HEK293 (cell line): ENCODE measurements around the gene LAMB4.

Experiments used
- CTCF ChIA-PET: fragments of 350-600 bp; formaldehyde crosslinking; extraction: SDS; loops from one replicate; lab custom pipeline; 2021; ENCODE audit warnings: antibody characterized with exemption; lab: Yijun Ruan, JAX
- POLR2A ChIA-PET: fragments of 300-600 bp; formaldehyde crosslinking; extraction: SDS; loops from one replicate; lab custom pipeline; 2020; ENCODE audit warnings: antibody characterized with exemption, inconsistent platforms; lab: Yijun Ruan, JAX
- H3K27ac ChIP-seq: fragments of 200-500 bp; sonication (Bioruptor generic); 2 replicates; pipeline ENCODE4 v1.5.1; 2014; ENCODE audit warnings: low read depth, low read length, control low read depth, inconsistent platforms; ENCODE audit errors: extremely low read depth
- H3K36me3 ChIP-seq, 2 experiments: fragments of 200-500 bp in 1 of 2; sonication (Bioruptor generic) in 1 of 2; 1 replicate in 1 of 2; 2 replicates in 1 of 2; pipeline ENCODE4 v1.5.1; 2014 to 2017; ENCODE audit warnings: inconsistent platforms in 2 of 2, low read length in 2 of 2; ENCODE audit not compliant: control insufficient read depth in 2 of 2, insufficient read depth in 1 of 2
- H3K4me1 ChIP-seq: fragments of 200-500 bp; sonication (Bioruptor generic); 2 replicates; pipeline ENCODE4 v1.5.1; 2014; ENCODE audit warnings: mild to moderate bottlenecking, low read length, inconsistent platforms; ENCODE audit not compliant: control insufficient read depth, insufficient read depth
- H3K4me3 ChIP-seq: 2 replicates; pipeline ENCODE4 v1.5.1; 2011; ENCODE audit warnings: low read depth, mild to moderate bottlenecking, control low read depth, low read length, moderate library complexity
- H3K9me3 ChIP-seq: fragments of 200-500 bp; sonication (Bioruptor generic); 2 replicates; pipeline ENCODE4 v1.5.1; 2014; ENCODE audit warnings: low read depth, low read length, inconsistent platforms; ENCODE audit not compliant: control insufficient read depth, insufficient read depth
- BCL11B ChIP-seq: fragments of 450-650 bp; formaldehyde crosslinking; IDR thresholded peaks from 2 replicates; pipeline ENCODE4 v1.5.1; 2016; ENCODE audit warnings: low read depth, missing biosample characterization, missing genetic modification characterization
- GLIS1 ChIP-seq: fragments of 450-650 bp; formaldehyde crosslinking; IDR thresholded peaks from 2 replicates; pipeline ENCODE4 v1.5.1; 2016; ENCODE audit warnings: missing biosample characterization, missing genetic modification characterization
- KLF8 ChIP-seq: fragments of 450-650 bp; formaldehyde crosslinking; IDR thresholded peaks from 2 replicates; pipeline ENCODE4 v1.5.1; 2016; ENCODE audit warnings: missing biosample characterization, missing genetic modification characterization
- MYNN ChIP-seq: fragments of 450-650 bp; formaldehyde crosslinking; IDR thresholded peaks from 2 replicates; pipeline ENCODE4 v1.5.1; 2016; ENCODE audit warnings: missing biosample characterization, missing genetic modification characterization, borderline replicate concordance
- ZNF138 ChIP-seq: fragments of 450-650 bp; formaldehyde crosslinking; IDR thresholded peaks from 2 replicates; pipeline ENCODE4 v1.5.1; 2016; ENCODE audit warnings: missing biosample characterization, missing genetic modification characterization, borderline replicate concordance
- ZNF169 ChIP-seq: fragments of 450-650 bp; formaldehyde crosslinking; IDR thresholded peaks from 2 replicates; pipeline ENCODE4 v1.5.1; 2016; ENCODE audit warnings: missing biosample characterization, missing genetic modification characterization
- ZNF223 ChIP-seq: fragments of 450-650 bp; formaldehyde crosslinking; IDR thresholded peaks from 2 replicates; pipeline ENCODE4 v1.5.1; 2016; ENCODE audit warnings: missing biosample characterization, missing genetic modification characterization
- ZNF404 ChIP-seq: fragments of 450-650 bp; formaldehyde crosslinking; IDR thresholded peaks from 2 replicates; pipeline ENCODE4 v1.5.1; 2017; ENCODE audit warnings: missing biosample characterization, missing genetic modification characterization
- ZNF660 ChIP-seq: fragments of 450-650 bp; IDR thresholded peaks from 2 replicates; pipeline ENCODE4 v1.5.1; 2018; ENCODE audit warnings: missing biosample characterization, mild to moderate bottlenecking, missing genetic modification characterization
- ZNF670 ChIP-seq: fragments of 450-650 bp; formaldehyde crosslinking; IDR thresholded peaks from 2 replicates; pipeline ENCODE4 v1.5.1; 2016; ENCODE audit warnings: missing biosample characterization, missing genetic modification characterization, low read depth
- ZNF843 ChIP-seq: fragments of 450-650 bp; formaldehyde crosslinking; IDR thresholded peaks from 2 replicates; pipeline ENCODE4 v1.5.1; 2016; ENCODE audit warnings: missing biosample characterization, missing genetic modification characterization
- TF ChIP-seq, protein P1 (sequence below): fragments of 450-650 bp; formaldehyde crosslinking; conservative IDR thresholded peaks from 2 replicates; pipeline ENCODE4 v1.5.1; 2016; ENCODE audit warnings: low read depth, missing biosample characterization, missing genetic modification characterization
- TF ChIP-seq, protein P2 (sequence below): fragments of 450-650 bp; formaldehyde crosslinking; IDR thresholded peaks from 2 replicates; pipeline ENCODE4 v1.5.1; 2016; ENCODE audit warnings: missing biosample characterization, missing genetic modification characterization, low read depth
- TF ChIP-seq, protein P3 (sequence below): fragments of 450-650 bp; formaldehyde crosslinking; IDR thresholded peaks from 2 replicates; pipeline ENCODE4; 2016; ENCODE audit warnings: missing biosample characterization, missing genetic modification characterization
- TF ChIP-seq, protein P4 (sequence below): fragments of 450-650 bp; formaldehyde crosslinking; IDR thresholded peaks from 2 replicates; pipeline ENCODE4 v1.5.1; 2016; ENCODE audit warnings: missing biosample characterization, missing genetic modification characterization
- TF ChIP-seq, protein P5 (sequence below): fragments of 450-650 bp; formaldehyde crosslinking; IDR thresholded peaks from 2 replicates; pipeline ENCODE4 v1.5.1; 2016; ENCODE audit warnings: missing biosample characterization, missing genetic modification characterization
- TF ChIP-seq, protein P6 (sequence below): fragments of 450-650 bp; formaldehyde crosslinking; IDR thresholded peaks from 2 replicates; pipeline ENCODE4 v1.5.1; 2016; ENCODE audit warnings: missing biosample characterization, missing genetic modification characterization

Gene LAMB4

DNA sequence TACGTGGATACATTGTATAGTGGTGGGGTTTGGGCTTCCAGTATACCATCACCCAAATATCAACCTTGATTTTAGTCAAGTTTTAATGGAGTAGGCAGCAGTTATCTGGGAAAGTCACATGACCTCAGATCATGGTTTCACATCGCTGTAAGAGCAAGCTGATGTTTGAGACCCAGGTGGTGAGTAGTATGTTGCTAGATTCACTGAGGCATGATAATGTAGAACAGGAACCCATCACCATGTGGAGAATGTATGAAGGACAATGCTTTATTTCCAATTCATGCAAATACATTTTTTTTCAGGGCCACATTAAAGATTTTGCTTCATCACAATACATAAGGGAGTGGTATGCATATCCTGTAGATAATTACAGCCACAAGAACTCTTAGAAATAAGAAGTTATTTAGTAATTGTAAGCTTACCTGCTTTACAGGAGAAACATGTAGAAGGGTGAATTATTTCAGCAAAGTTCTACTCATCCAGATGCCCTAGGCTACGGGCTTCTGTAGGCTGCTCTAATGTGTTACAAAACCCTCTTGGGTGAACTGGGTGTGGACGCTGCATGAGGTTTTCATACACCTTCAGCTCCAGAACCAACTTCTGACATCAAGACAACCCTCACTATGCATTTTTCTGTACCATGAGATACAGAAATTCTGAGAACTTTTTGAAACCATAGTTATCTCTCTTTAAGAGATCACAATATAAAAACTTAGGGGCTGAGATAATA is 27.6 kb upstream of the LAMB4 start:
- Histone ChIP-seq H3K27ac (no peak overlapping the region), H3K36me3 (no peaks in the 10 kb centered on the region), H3K4me3 (no peak overlapping the region), H3K4me1 (no peaks in the 10 kb centered on the region), H3K9me3 (no peaks in the 10 kb centered on the region)
- ChIA-PET POLR2A (no interaction called here), CTCF (interaction anchor here (0.6 to 2.3 kb wide), 3 partner anchors 12 to 1072 kb away, joined by 3 to 10 read pairs (median 9); no protein-coding TSS in a partner anchor)
- TF ChIP-seq ZNF169, result no peak
- no peak for TF ChIP-seq GLIS1

DNA sequence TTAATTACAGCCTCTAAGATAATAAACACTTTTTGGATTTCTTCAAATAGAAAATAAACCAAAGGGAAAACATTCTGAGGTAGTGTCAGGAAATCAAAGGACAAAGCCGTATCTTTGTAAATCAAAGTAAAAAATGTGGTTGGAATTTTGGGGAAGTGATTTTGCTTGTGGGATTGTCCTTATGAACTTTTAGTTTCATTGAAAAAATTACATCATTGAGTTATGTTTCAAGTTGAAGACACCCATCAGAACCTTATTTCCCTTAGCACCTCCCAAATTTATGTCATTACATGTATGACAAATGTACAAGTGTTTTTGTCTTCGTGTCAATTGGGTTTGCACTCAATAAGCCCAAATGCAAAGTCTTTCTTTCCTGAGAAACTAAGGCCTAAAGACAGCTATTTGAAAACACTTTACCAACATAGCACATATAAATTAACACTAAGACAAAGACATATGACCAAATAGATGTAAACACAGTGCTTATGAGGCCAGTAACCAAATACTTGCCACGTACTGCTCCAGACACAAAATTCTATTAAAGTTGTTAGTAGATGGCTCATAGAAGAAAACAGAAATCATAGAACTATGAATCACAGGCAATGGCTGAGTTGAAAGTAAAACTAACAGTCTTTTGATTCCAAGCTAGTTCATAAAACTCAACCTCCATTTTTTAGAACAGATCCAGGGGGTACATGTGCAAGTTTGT is 26.9 kb upstream of the LAMB4 start:
- no peaks in the 10 kb centered on the region for H3K9me3 ChIP-seq
- no peak for TF ChIP-seq ZNF404 (tag by site-specific recombination)
- no peak for TF ChIP-seq ZNF670 (tag by site-specific recombination)
- no peak for TF ChIP-seq KLF8
- TF ChIP-seq ZNF660 (tag by site-specific recombination), result no peak
- TF ChIP-seq, protein P1, sequence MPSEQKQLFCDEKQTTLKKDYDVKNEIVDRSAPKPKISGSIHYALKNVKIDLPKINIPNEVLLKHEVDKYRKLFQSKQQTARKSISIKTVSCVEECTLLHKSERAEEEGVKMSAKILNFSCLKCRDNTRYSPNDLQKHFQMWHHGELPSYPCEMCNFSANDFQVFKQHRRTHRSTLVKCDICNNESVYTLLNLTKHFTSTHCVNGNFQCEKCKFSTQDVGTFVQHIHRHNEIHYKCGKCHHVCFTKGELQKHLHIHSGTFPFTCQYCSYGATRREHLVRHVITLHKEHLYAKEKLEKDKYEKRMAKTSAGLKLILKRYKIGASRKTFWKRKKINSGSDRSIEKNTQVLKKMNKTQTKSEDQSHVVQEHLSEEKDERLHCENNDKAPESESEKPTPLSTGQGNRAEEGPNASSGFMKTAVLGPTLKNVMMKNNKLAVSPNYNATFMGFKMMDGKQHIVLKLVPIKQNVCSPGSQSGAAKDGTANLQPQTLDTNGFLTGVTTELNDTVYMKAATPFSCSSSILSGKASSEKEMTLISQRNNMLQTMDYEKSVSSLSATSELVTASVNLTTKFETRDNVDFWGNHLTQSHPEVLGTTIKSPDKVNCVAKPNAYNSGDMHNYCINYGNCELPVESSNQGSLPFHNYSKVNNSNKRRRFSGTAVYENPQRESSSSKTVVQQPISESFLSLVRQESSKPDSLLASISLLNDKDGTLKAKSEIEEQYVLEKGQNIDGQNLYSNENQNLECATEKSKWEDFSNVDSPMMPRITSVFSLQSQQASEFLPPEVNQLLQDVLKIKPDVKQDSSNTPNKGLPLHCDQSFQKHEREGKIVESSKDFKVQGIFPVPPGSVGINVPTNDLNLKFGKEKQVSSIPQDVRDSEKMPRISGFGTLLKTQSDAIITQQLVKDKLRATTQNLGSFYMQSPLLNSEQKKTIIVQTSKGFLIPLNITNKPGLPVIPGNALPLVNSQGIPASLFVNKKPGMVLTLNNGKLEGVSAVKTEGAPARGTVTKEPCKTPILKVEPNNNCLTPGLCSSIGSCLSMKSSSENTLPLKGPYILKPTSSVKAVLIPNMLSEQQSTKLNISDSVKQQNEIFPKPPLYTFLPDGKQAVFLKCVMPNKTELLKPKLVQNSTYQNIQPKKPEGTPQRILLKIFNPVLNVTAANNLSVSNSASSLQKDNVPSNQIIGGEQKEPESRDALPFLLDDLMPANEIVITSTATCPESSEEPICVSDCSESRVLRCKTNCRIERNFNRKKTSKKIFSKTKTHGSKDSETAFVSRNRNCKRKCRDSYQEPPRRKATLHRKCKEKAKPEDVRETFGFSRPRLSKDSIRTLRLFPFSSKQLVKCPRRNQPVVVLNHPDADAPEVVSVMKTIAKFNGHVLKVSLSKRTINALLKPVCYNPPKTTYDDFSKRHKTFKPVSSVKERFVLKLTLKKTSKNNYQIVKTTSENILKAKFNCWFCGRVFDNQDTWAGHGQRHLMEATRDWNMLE (tag by site-specific recombination), result no peak
- TF ChIP-seq, protein P2, sequence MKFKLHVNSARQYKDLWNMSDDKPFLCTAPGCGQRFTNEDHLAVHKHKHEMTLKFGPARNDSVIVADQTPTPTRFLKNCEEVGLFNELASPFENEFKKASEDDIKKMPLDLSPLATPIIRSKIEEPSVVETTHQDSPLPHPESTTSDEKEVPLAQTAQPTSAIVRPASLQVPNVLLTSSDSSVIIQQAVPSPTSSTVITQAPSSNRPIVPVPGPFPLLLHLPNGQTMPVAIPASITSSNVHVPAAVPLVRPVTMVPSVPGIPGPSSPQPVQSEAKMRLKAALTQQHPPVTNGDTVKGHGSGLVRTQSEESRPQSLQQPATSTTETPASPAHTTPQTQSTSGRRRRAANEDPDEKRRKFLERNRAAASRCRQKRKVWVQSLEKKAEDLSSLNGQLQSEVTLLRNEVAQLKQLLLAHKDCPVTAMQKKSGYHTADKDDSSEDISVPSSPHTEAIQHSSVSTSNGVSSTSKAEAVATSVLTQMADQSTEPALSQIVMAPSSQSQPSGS, result no peak
- TF ChIP-seq, protein P3, sequence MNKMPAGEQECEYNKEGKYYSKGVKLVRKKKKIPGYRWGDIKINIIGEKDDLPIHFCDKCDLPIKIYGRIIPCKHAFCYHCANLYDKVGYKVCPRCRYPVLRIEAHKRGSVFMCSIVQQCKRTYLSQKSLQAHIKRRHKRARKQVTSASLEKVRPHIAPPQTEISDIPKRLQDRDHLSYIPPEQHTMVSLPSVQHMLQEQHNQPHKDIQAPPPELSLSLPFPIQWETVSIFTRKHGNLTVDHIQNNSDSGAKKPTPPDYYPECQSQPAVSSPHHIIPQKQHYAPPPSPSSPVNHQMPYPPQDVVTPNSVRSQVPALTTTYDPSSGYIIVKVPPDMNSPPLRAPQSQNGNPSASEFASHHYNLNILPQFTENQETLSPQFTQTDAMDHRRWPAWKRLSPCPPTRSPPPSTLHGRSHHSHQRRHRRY, result no peak
- TF ChIP-seq, protein P4, sequence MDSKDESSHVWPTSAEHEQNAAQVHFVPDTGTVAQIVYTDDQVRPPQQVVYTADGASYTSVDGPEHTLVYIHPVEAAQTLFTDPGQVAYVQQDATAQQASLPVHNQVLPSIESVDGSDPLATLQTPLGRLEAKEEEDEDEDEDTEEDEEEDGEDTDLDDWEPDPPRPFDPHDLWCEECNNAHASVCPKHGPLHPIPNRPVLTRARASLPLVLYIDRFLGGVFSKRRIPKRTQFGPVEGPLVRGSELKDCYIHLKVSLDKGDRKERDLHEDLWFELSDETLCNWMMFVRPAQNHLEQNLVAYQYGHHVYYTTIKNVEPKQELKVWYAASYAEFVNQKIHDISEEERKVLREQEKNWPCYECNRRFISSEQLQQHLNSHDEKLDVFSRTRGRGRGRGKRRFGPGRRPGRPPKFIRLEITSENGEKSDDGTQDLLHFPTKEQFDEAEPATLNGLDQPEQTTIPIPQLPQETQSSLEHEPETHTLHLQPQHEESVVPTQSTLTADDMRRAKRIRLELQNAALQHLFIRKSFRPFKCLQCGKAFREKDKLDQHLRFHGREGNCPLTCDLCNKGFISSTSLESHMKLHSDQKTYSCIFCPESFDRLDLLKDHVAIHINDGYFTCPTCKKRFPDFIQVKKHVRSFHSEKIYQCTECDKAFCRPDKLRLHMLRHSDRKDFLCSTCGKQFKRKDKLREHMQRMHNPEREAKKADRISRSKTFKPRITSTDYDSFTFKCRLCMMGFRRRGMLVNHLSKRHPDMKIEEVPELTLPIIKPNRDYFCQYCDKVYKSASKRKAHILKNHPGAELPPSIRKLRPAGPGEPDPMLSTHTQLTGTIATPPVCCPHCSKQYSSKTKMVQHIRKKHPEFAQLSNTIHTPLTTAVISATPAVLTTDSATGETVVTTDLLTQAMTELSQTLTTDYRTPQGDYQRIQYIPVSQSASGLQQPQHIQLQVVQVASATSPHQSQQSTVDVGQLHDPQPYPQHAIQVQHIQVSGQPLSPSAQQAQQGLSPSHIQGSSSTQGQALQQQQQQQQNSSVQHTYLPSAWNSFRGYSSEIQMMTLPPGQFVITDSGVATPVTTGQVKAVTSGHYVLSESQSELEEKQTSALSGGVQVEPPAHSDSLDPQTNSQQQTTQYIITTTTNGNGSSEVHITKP, result no peak
- no peak for TF ChIP-seq ZNF223 (tag by site-specific recombination)
- no peak for TF ChIP-seq ZNF138 (tag by site-specific recombination)
- TF ChIP-seq BCL11B (tag by site-specific recombination), result no peak
- TF ChIP-seq, protein P5, sequence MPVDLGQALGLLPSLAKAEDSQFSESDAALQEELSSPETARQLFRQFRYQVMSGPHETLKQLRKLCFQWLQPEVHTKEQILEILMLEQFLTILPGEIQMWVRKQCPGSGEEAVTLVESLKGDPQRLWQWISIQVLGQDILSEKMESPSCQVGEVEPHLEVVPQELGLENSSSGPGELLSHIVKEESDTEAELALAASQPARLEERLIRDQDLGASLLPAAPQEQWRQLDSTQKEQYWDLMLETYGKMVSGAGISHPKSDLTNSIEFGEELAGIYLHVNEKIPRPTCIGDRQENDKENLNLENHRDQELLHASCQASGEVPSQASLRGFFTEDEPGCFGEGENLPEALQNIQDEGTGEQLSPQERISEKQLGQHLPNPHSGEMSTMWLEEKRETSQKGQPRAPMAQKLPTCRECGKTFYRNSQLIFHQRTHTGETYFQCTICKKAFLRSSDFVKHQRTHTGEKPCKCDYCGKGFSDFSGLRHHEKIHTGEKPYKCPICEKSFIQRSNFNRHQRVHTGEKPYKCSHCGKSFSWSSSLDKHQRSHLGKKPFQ (tag by site-specific recombination), result no peak
- no peak for TF ChIP-seq MYNN (tag by site-specific recombination)
- TF ChIP-seq, protein P6, sequence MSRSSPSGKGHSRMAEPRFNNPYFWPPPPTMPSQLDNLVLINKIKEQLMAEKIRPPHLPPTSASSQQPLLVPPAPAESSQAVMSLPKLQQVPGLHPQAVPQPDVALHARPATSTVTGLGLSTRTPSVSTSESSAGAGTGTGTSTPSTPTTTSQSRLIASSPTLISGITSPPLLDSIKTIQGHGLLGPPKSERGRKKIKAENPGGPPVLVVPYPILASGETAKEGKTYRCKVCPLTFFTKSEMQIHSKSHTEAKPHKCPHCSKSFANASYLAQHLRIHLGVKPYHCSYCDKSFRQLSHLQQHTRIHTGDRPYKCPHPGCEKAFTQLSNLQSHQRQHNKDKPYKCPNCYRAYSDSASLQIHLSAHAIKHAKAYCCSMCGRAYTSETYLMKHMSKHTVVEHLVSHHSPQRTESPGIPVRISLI, result no peak
- TF ChIP-seq ZNF843 (tag by site-specific recombination), result no peak
- no peak overlapping the region for H3K27ac ChIP-seq
- no peak overlapping the region for H3K4me3 ChIP-seq
- H3K36me3 ChIP-seq, result no peaks in the 10 kb centered on the region
- ChIA-PET POLR2A (no interaction called here), CTCF (interaction anchor here (0.6 to 2.3 kb wide), 3 partner anchors 12 to 1071 kb away, joined by 3 to 10 read pairs (median 9); no protein-coding TSS in a partner anchor)
- H3K4me1 ChIP-seq, result no peaks in the 10 kb centered on the region
